GM12891 (cell line): ENCODE measurements around the gene FAM117A.

ENCODE experiments used
- DNase-seq: peaks from one replicate; pipeline ENCODE4 v3.0.0; 2011; ENCODE audit warnings: low spot score; ENCODE audit not compliant: insufficient read length
- FAIRE-seq: peaks from 2 replicates; lab custom pipeline; 2011; peaks lifted over from hg19 to GRCh38; lab: Jason Lieb, UNC
- PAX5 ChIP-seq: IDR thresholded peaks from 2 replicates; pipeline ENCODE4 v1.6.1; 2011; ENCODE audit warnings: low read length, moderate library complexity, mild to moderate bottlenecking; ENCODE audit not compliant: insufficient read depth, severe bottlenecking
- POLR2A ChIP-seq: IDR thresholded peaks from 2 replicates; pipeline ENCODE4 v1.6.1; 2011; ENCODE audit warnings: low read depth, low read length, control low read depth
- POLR2AphosphoS5 ChIP-seq: IDR thresholded peaks from 2 replicates; pipeline ENCODE4 v1.6.1; 2011; ENCODE audit warnings: low read depth, low read length, control low read depth
- POU2F2 ChIP-seq: IDR thresholded peaks from 2 replicates; pipeline ENCODE4 v1.6.1; 2011; ENCODE audit warnings: low read depth, mild to moderate bottlenecking, control low read depth, low read length, moderate library complexity
- SPI1 ChIP-seq: IDR thresholded peaks from 2 replicates; pipeline ENCODE4 v1.6.1; 2011; ENCODE audit warnings: low read depth, low read length, control low read depth
- TAF1 ChIP-seq: IDR thresholded peaks from 2 replicates; pipeline ENCODE4 v1.6.1; 2011; ENCODE audit warnings: low read depth, low read length, control low read depth

The FAM117A gene

DNA sequence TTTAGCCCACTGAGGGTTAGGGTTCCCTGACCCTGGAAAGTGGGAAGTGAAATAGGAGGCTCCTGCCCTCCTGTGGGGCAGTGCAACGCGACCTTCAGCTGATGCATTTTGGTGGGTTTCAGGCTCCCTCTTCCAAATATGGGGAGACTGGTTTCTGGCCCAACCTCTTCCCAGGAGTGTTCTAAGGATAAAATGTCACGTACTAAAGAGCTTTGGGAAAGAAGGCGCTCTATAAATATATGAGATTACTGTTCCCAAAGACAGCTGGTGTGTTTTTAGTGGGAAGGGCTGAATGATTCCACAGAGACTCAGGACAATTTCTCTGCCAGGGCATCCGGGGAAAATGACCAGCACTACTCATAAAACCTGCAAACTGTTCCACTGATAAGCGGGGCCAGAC lies 65.9 kb downstream of the FAM117A start:
- TF ChIP-seq SPI1 (no peak), POU2F2 (no peak), POLR2A (no peak), POLR2AphosphoS5 (no peak), TAF1 (no peak), PAX5 (no peak)
- no peak for DNase-seq
- FAIRE-seq = no peak

DNA sequence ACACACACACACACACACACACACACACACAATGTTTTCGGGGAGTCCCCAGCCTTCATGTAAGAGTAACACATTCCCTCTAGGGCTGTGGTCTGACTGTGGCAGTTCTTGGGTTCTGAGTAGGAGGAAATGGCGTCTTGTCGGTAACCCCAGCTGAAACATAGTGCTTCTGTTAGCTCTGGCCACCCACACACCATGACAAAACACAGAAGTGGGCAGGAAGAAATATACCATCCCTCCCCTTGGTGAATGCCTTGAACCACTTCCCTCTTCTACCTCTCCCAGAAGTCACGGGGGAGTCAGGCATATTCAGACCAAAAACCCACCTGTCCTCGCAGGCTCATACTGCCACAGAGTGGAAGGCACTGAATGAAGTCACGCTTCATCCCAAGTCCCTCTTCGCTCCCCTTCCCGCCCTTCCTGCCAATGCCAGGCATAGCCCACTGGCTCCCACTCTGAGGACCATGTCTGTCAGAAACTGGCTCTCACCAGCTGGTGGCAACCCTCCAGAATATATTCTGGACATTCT lies 67.6 kb downstream of the FAM117A start:
- no peak for TF ChIP-seq POU2F2
- TF ChIP-seq POLR2A = no peak; the same call in 1 of the 2 replicates
- no peak for TF ChIP-seq POLR2AphosphoS5
- TF ChIP-seq TAF1 = no peak
- TF ChIP-seq SPI1 = peak; percentile 88
- FAIRE-seq (peak; percentile 92), DNase-seq (no peak)

DNA sequence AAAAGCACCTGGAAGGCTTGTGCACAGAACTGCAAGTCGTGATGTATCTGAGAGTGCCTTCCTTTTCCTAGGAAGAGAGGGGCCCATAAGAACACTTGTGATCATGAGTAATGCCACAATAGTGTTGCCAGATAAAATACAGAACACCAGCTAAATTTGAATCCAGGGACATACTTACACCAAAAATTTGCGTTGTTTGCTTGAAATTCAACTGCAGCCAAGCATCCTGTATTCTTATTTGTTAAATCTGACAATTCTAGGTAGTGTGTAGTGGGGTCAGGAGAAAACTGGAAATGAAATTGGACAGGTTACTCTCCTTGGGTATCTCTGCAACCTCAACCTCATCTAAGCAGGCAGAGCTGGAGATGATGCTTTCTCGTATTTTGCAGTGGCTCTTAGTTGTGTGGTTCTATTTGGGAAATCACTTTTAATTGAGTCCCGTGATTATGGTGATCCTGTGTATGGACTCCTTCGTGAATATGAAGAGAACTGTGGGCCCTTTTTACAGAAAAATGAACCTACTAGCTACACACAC lies 68.2 kb downstream of the FAM117A start:
- FAIRE-seq (no peak), DNase-seq (no peak)
- no peak for TF ChIP-seq POU2F2
- TF ChIP-seq PAX5 = no peak
- no peak for TF ChIP-seq POLR2A
- TF ChIP-seq SPI1 = no peak
- TF ChIP-seq TAF1 = no peak
- TF ChIP-seq POLR2AphosphoS5 = no peak

DNA sequence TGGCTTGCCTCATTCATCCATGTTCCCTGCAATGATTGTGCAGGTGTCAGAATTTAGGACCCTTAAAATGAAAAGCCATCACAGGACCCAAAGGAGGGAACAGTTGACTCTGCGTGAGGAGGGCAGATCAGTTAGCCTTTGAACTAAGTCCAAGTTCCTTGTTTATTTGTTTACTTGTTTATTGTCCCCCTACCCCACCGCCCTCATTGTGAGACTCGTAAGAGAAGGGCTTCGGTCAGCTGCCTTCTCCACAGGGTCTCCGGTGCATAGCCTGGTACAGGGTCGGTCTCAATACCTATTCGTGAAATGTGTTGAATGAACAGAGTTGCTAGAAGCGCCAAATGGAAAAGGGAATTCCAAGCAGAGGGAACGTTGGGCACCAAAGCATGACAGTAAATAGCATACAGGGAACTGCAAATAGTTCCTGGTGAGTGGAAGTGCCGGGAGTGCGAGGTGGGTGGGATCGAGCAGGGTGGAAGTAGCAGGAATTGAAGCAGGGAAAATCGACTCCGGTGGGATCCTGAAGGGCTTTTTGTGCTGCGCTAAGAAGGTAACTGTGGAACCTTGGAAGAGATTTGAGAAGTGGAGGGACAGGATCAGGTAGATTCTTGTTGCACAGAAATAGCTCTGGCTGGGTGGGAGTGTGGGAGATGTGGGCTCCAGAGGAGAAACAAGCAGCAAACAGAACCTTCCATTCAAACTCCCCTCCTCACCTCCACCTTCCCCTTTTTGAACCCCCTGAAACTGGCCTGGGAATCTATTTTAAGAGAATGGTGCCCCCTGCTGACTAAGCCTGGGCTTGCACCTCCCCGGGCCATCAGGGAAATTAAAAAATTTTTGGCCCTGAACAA lies 68.9 kb downstream of the FAM117A start:
- DNase-seq (peak; percentile 50), FAIRE-seq (peak; percentile 68)
- no peak for TF ChIP-seq PAX5
- TF ChIP-seq SPI1 = peak; percentile 60

DNA sequence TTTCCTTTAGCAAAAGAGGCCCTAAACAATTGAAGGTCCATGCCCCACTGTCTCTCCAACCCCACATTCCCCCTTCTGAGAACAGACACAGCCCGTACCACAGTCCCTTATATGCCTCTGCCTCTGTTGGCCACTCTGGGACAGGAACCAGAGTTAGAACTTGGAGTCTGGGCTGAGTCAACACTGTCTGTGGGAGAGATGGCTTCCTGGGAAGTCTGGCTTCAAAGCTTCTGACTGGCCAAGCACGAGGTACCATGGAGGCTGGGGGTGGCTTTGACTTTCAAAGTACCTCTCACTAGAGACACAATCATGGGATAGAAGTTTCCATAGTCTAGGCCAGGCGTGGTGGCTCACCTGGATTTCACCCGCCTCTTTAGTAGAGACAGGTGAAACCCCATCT lies 71.2 kb downstream of the FAM117A start:
- FAIRE-seq (no peak), DNase-seq (no peak)
- TF ChIP-seq SPI1 (no peak), POLR2AphosphoS5 (no peak), PAX5 (no peak), POU2F2 (no peak), POLR2A (no peak), TAF1 (no peak)

DNA sequence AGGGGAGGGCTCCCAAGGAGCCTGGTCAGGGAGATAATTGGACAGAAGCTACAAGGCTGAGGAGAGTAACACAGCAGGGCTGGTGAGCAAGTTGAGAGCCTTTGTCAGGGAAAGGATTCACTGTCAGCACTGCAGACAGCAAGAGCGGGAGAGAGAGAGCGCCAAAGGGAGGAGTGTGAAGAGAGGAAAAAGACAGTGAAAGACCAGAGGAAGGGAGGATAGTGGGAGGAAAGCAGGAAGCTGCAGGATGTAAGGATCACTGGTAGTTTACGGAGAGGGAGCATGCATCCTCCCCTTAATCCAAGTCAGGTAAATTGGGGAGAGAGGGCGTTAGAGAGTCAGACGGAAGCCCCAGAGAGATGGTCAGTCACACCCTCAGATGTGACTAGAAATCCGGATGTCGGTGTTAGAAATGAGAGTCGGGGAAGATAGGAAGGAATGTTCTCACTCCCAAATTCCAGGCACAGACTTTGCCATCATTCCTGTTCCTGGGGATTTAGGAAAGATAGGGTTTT lies 72.2 kb downstream of the FAM117A start:
- DNase-seq = no peak
- FAIRE-seq = no peak
- TF ChIP-seq PAX5 (no peak), SPI1 (no peak), POLR2AphosphoS5 (no peak), TAF1 (no peak), POU2F2 (no peak)

DNA sequence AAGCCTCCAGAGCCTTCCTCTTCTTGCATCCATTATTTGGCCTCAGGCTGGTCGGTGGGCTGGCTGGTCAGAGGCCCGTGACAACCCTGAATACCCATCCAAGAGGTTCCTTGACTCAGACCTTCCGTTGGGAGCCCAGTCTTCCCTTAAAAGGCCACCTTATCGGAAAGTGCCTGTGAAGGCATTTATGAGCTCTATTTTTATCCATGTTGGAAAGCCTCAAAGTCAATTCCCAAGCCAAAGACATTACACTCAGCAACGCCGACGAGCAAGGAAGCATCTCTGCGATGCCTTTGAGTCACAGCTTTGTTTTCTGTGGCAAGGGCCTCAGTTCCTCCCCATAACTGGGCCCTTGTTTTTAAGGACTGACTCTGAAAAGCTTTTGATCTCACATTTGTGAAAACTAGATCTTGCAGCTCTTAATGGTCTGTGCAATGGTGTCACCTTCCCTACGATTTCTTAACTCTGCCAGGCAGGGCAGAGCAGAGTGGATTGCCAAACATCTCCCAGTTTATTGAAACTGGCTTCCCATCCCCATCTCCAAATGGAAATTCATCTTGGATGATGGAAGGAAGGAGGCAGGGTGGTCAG lies 72.8 kb downstream of the FAM117A start:
- FAIRE-seq = no peak
- TF ChIP-seq TAF1 (no peak), SPI1 (no peak), PAX5 (no peak), POU2F2 (no peak), POLR2A (no peak), POLR2AphosphoS5 (no peak)
- DNase-seq = no peak

DNA sequence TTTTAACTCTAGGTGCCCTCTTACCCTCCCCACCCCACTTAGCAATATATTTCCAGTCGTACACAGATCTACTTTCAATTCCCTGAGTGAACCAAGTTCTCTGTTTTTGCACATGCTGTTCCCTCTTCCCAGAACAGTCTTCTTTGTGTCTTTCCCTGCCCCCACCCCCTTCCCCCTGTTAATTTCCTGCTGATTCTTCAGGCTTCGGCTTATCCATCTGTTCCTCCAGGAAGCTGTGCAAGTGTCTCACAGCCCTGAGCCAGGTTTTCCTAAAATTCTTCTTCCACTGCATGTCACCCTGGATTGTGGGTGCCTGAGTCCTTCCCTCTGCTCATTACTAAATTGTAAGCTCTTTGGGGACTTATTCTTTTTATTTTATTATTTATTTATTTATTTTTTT lies 73.7 kb downstream of the FAM117A start:
- FAIRE-seq (no peak), DNase-seq (no peak)
- TF ChIP-seq POU2F2 (no peak), POLR2A (no peak), SPI1 (no peak), TAF1 (no peak), POLR2AphosphoS5 (no peak), PAX5 (no peak)

DNA sequence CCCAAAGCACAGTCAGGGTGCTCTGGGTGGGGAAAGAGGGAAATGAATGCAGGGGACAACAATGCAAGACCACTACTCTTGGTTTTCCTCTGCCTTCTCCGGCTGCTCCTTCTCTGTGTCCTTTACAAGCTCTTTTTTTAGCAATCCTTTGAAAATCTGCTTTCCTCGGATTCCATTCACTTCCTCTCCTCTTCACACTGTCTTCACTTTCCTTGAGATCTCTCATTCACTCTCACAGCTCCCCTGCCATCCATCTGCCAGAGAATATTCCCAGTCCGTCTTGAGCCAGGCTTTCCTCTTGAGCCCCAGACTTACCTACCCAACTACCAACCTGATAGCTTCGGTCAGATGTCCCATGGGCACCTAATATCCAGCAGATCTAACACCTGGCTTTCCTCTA lies 75.1 kb downstream of the FAM117A start:
- FAIRE-seq (no peak), DNase-seq (no peak)
- TF ChIP-seq POLR2AphosphoS5 (no peak), POU2F2 (no peak), TAF1 (no peak), POLR2A (no peak), SPI1 (no peak), PAX5 (no peak)
